HG03095 (cell line): Measurements from ENCODE around the gene ITPR2.

Experiments
- ATAC-seq: cut with Tn5 transposase; IDR thresholded peaks from one replicate; pipeline ENCODE4 v1.9.1; 2021; ENCODE audit warnings: moderate library complexity; ENCODE audit not compliant: unreplicated experiment

Gene ITPR2

GRCh38 chr12:26711569-26711968 lies 121.4 kb downstream of the ITPR2 start:
- no peak for ATAC-seq

- ATAC-seq = no peak
Measured at GRCh38 chr12:26711072-26711471, 121.9 kb downstream of the ITPR2 start.

GRCh38 chr12:26705851-26706250 lies 127.1 kb downstream of the ITPR2 start:
- no peak for ATAC-seq

GRCh38 chr12:26704684-26705460 lies 128.1 kb downstream of the ITPR2 start:
- ATAC-seq = no peak

GRCh38 chr12:26704214-26704613 lies 128.8 kb downstream of the ITPR2 start:
- no peak for ATAC-seq

- ATAC-seq = no peak
Measured at GRCh38 chr12:26702741-26703140, 130.3 kb downstream of the ITPR2 start.

GRCh38 chr12:26701604-26702215 lies 131.3 kb downstream of the ITPR2 start:
- no peak for ATAC-seq

- ATAC-seq = no peak
Measured at GRCh38 chr12:26700430-26700829, 132.6 kb downstream of the ITPR2 start.

- no peak for ATAC-seq
Measured at GRCh38 chr12:26699237-26699636, 133.8 kb downstream of the ITPR2 start.

- ATAC-seq = no peak
Measured at GRCh38 chr12:26698186-26698585, 134.8 kb downstream of the ITPR2 start.

- ATAC-seq = no peak
Measured at GRCh38 chr12:26697217-26697616, 135.8 kb downstream of the ITPR2 start.

GRCh38 chr12:26696613-26697092 lies 136.3 kb downstream of the ITPR2 start:
- no peak for ATAC-seq

GRCh38 chr12:26696048-26696612 lies 136.9 kb downstream of the ITPR2 start:
- no peak for ATAC-seq

GRCh38 chr12:26694402-26694801 lies 138.6 kb downstream of the ITPR2 start:
- no peak for ATAC-seq

- no peak for ATAC-seq
Measured at GRCh38 chr12:26692407-26692806, 140.6 kb downstream of the ITPR2 start.

- no peak for ATAC-seq
Measured at GRCh38 chr12:26691234-26691970, 141.6 kb downstream of the ITPR2 start.

GRCh38 chr12:26690601-26691000 lies 142.4 kb downstream of the ITPR2 start:
- ATAC-seq = no peak

GRCh38 chr12:26689281-26689841 lies 143.6 kb downstream of the ITPR2 start:
- ATAC-seq = no peak

GRCh38 chr12:26688344-26688904 lies 144.6 kb downstream of the ITPR2 start:
- no peak for ATAC-seq

- no peak for ATAC-seq
Measured at GRCh38 chr12:26686408-26686807, 146.6 kb downstream of the ITPR2 start.

- no peak for ATAC-seq
Measured at GRCh38 chr12:26684101-26684500, 148.9 kb downstream of the ITPR2 start.
